HEK293 (cell line): ENCODE results near the gene PAQR8.

Experiments
- HOXA7 ChIP-seq: sonication (generic); formaldehyde crosslinking; IDR thresholded peaks from 2 replicates; pipeline ENCODE4 v1.8.1; 2022; ENCODE audit warnings: missing genetic modification reagents, borderline replicate concordance
- MEIS1 ChIP-seq: sonication (generic); formaldehyde crosslinking; IDR thresholded peaks from 2 replicates; pipeline ENCODE4 v1.8.1; 2022; ENCODE audit warnings: missing genetic modification reagents, mild to moderate bottlenecking, borderline replicate concordance
- TSHZ1 ChIP-seq: fragments of 450-650 bp; formaldehyde crosslinking; IDR thresholded peaks from 2 replicates; pipeline ENCODE4 v1.5.1; 2016; ENCODE audit warnings: missing biosample characterization, missing genetic modification characterization, borderline replicate concordance
- ZBTB21 ChIP-seq: fragments of 450-650 bp; formaldehyde crosslinking; IDR thresholded peaks from 2 replicates; pipeline ENCODE4 v1.5.1; 2017; ENCODE audit warnings: missing biosample characterization, missing genetic modification characterization
- ZFHX2 ChIP-seq: fragments of 450-650 bp; formaldehyde crosslinking; conservative IDR thresholded peaks from 2 replicates; pipeline ENCODE4 v1.5.1; 2016; ENCODE audit warnings: missing biosample characterization, missing genetic modification characterization
- ZFP41 ChIP-seq: fragments of 450-650 bp; formaldehyde crosslinking; IDR thresholded peaks from 2 replicates; pipeline ENCODE4 v1.5.1; 2016; ENCODE audit warnings: missing biosample characterization, missing genetic modification characterization, borderline replicate concordance
- ZNF146 ChIP-seq: fragments of 450-650 bp; formaldehyde crosslinking; IDR thresholded peaks from 2 replicates; pipeline ENCODE4 v1.5.1; 2016; ENCODE audit warnings: missing biosample characterization, missing genetic modification characterization
- ZNF155 ChIP-seq: fragments of 450-650 bp; formaldehyde crosslinking; IDR thresholded peaks from 2 replicates; pipeline ENCODE4 v1.5.1; 2016; ENCODE audit warnings: missing biosample characterization, missing genetic modification characterization
- ZNF175 ChIP-seq: fragments of 450-650 bp; formaldehyde crosslinking; IDR thresholded peaks from 2 replicates; pipeline ENCODE4 v1.5.1; 2016; ENCODE audit warnings: missing biosample characterization, missing genetic modification characterization
- ZNF423 ChIP-seq: fragments of 450-650 bp; formaldehyde crosslinking; IDR thresholded peaks from 2 replicates; pipeline ENCODE4 v1.5.1; 2016; ENCODE audit warnings: missing biosample characterization, missing genetic modification characterization
- ZNF48 ChIP-seq: fragments of 450-650 bp; formaldehyde crosslinking; IDR thresholded peaks from 2 replicates; pipeline ENCODE4 v1.5.1; 2016; ENCODE audit warnings: missing biosample characterization, missing genetic modification characterization
- ZNF518A ChIP-seq: fragments of 450-650 bp; formaldehyde crosslinking; conservative IDR thresholded peaks from 2 replicates; pipeline ENCODE4 v1.5.1; 2016; ENCODE audit warnings: low read depth, missing biosample characterization, missing genetic modification characterization
- ZNF560 ChIP-seq: fragments of 450-650 bp; formaldehyde crosslinking; IDR thresholded peaks from 2 replicates; pipeline ENCODE4 v1.5.1; 2017; ENCODE audit warnings: missing biosample characterization, missing genetic modification characterization, borderline replicate concordance
- ZNF621 ChIP-seq: fragments of 450-650 bp; formaldehyde crosslinking; IDR thresholded peaks from 2 replicates; pipeline ENCODE4 v1.5.1; 2017; ENCODE audit warnings: missing biosample characterization, missing genetic modification characterization
- ZNF747 ChIP-seq: fragments of 450-650 bp; formaldehyde crosslinking; IDR thresholded peaks from 2 replicates; pipeline ENCODE4 v1.5.1; 2016; ENCODE audit warnings: missing biosample characterization, missing genetic modification characterization
- ZNF785 ChIP-seq: fragments of 450-650 bp; formaldehyde crosslinking; IDR thresholded peaks from 2 replicates; pipeline ENCODE4 v1.5.1; 2016; ENCODE audit warnings: missing biosample characterization, missing genetic modification characterization
- TF ChIP-seq, protein P1 (sequence below): fragments of 450-650 bp; formaldehyde crosslinking; IDR thresholded peaks from 2 replicates; pipeline ENCODE4 v1.5.1; 2016; ENCODE audit warnings: missing biosample characterization, missing genetic modification characterization
- TF ChIP-seq, protein P2 (sequence below): fragments of 450-650 bp; formaldehyde crosslinking; IDR thresholded peaks from 2 replicates; pipeline ENCODE4 v1.5.1; 2016; ENCODE audit warnings: missing biosample characterization, missing genetic modification characterization
- TF ChIP-seq, protein P3 (sequence below): fragments of 450-650 bp; formaldehyde crosslinking; optimal IDR thresholded peaks from 2 replicates; pipeline ENCODE3; 2016; ENCODE audit warnings: missing biosample characterization, mild to moderate bottlenecking, missing genetic modification characterization

PAQR8 gene

GRCh38 chr6:52420668-52421358 is 58.9 kb downstream of the PAQR8 start (continued):
- TF ChIP-seq, protein P1, sequence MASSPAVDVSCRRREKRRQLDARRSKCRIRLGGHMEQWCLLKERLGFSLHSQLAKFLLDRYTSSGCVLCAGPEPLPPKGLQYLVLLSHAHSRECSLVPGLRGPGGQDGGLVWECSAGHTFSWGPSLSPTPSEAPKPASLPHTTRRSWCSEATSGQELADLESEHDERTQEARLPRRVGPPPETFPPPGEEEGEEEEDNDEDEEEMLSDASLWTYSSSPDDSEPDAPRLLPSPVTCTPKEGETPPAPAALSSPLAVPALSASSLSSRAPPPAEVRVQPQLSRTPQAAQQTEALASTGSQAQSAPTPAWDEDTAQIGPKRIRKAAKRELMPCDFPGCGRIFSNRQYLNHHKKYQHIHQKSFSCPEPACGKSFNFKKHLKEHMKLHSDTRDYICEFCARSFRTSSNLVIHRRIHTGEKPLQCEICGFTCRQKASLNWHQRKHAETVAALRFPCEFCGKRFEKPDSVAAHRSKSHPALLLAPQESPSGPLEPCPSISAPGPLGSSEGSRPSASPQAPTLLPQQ (tag by site-specific recombination), result peak; percentile 58; the same call in 1 of the 2 replicates
- TF ChIP-seq ZNF518A (tag by site-specific recombination), result peak; percentile 95
- TF ChIP-seq ZNF175 (tag by site-specific recombination), result no peak
- no peak for TF ChIP-seq ZNF423 (tag by site-specific recombination)
- TF ChIP-seq ZNF747 (tag by site-specific recombination), result no peak
- no peak for TF ChIP-seq ZFP41
- TF ChIP-seq ZNF155, result no peak
- TF ChIP-seq ZBTB21 (tag by site-specific recombination), result peak; percentile 53; the same call in 1 of the 2 replicates
- TF ChIP-seq, protein P2, sequence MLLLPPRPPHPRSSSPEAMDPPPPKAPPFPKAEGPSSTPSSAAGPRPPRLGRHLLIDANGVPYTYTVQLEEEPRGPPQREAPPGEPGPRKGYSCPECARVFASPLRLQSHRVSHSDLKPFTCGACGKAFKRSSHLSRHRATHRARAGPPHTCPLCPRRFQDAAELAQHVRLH (tag by site-specific recombination), result peak; percentile 64
- TF ChIP-seq, protein P3, sequence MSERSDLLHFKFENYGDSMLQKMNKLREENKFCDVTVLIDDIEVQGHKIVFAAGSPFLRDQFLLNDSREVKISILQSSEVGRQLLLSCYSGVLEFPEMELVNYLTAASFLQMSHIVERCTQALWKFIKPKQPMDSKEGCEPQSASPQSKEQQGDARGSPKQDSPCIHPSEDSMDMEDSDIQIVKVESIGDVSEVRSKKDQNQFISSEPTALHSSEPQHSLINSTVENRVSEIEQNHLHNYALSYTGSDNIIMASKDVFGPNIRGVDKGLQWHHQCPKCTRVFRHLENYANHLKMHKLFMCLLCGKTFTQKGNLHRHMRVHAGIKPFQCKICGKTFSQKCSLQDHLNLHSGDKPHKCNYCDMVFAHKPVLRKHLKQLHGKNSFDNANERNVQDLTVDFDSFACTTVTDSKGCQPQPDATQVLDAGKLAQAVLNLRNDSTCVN (tag by site-specific recombination), result no peak
- TF ChIP-seq ZNF48 (tag by site-specific recombination), result no peak
- TF ChIP-seq ZNF146 (tag by site-specific recombination), result no peak
- no peak for TF ChIP-seq ZNF621
- no peak for TF ChIP-seq MEIS1
- no peak; the same call in 1 of the 2 replicates for TF ChIP-seq TSHZ1 (tag by site-specific recombination)
- TF ChIP-seq ZNF560 (tag by site-specific recombination), result no peak
- no peak for TF ChIP-seq HOXA7 (CRISPR knock-in tag)
- peak; percentile 39 for TF ChIP-seq ZFHX2 (tag by site-specific recombination)
- no peak for TF ChIP-seq ZNF785 (tag by site-specific recombination)
- TF ChIP-seq, all 188 proteins: peak for 50
